ENCODE results near the gene ABL1. TPM values are rescaled to one million over a fixed set of nuclear protein-coding genes. Genes with fewer than 3 reads are reported as not detected.

ABL1 gene
- total RNA-seq, 1 experiment from 2014 or later: 83.6 TPM

GRCh38 chr9:130896233-130897014, 61.4 kb downstream of the ABL1 start, which contains the start of gene QRFP:
QRFP (minus strand) TSS chr9:130896812; CDS start chr9:130893838, 2,974 bp downstream.
- Histone ChIP-seq H3K79me1 (ENCODE audit: insufficient read depth, low read depth, low read length, poor library complexity, severe bottlenecking) (no peaks in the 10 kb centered on the region), H3K56ac (ENCODE audit: insufficient read length, low read depth, low read length) (no peak within 1 kb of the TSS), H2BK5ac (ENCODE audit: insufficient read length, low read length) (no peak within 1 kb of the TSS), H3K79me2 (ENCODE audit: insufficient read depth, low read length) (no peaks in the 10 kb centered on the region), H3K14ac (ENCODE audit: insufficient read depth, low read length) (no peak within 1 kb of the TSS; the same call in 1 of the 2 replicates), H2BK120ac (ENCODE audit: low read depth, low read length, poor library complexity, severe bottlenecking) (no peak within 1 kb of the TSS), H3K23ac (ENCODE audit: insufficient read length, low read depth, low read length) (no peak within 1 kb of the TSS), H3T11ph (ENCODE audit: low read length) (no peak within 1 kb of the TSS), H4K91ac (ENCODE audit: insufficient read length, low read depth, low read length) (no peak within 1 kb of the TSS), H3K23me2 (ENCODE audit: insufficient read length, low read depth, low read length, poor library complexity, severe bottlenecking) (no peaks in the 10 kb centered on the region), H2BK20ac (ENCODE audit: low read depth, low read length, poor library complexity, severe bottlenecking) (no peak within 1 kb of the TSS), H3K9me3 (ENCODE audit: control insufficient read depth, low read depth, low read length) (no peaks in the 10 kb centered on the region), H4K5ac (ENCODE audit: insufficient read length, low read depth, low read length) (no peak within 1 kb of the TSS), H2AFZ (ENCODE audit: low read length) (no peak within 1 kb of the TSS), H2BK12ac (ENCODE audit: insufficient read length, low read depth, low read length) (no peak within 1 kb of the TSS), H4K20me1 (ENCODE audit: control insufficient read depth, insufficient read depth, insufficient read length) (no peaks in the 10 kb centered on the region), H3K27me3 (ENCODE audit: insufficient read depth, low read length) (no peaks in the 10 kb centered on the region), H3K18ac (ENCODE audit: insufficient read length, low read depth, low read length) (no peak within 1 kb of the TSS), H4K8ac (replicated peaks; ENCODE audit: insufficient read length, low read depth, low read length) (no peak within 1 kb of the TSS), H2BK15ac (ENCODE audit: low read depth, low read length) (no peak within 1 kb of the TSS), H3K4me2 (ENCODE audit: insufficient read depth, insufficient read length, low read length) (no peak within 1 kb of the TSS), H3K4ac (ENCODE audit: low read depth, low read length) (no peak within 1 kb of the TSS), H2AK5ac (ENCODE audit: insufficient read length, low read length) (no peak within 1 kb of the TSS), H3K4me1 (ENCODE audit: insufficient read depth, low read length) (no peaks in the 10 kb centered on the region), H3K9ac (ENCODE audit: extremely low read depth, insufficient read length, low read length) (no peak within 1 kb of the TSS), H3K27ac (ENCODE audit: insufficient read length, low read depth, low read length) (no peak within 1 kb of the TSS)
- no peaks in the 10 kb centered on the region; a peak in 1 of 5 replicates for H3K9me3 Mint-ChIP-seq
- H3K4me1 Mint-ChIP-seq: peaks cover 2 to 9% of the 10 kb centered on the region in 2 experiments; a peak in 1 of 4 replicates
- peak within 1 kb of the TSS in 1 of 3 experiments; percentile 72; a peak in 2 of 7 replicates for H3K27ac Mint-ChIP-seq
- DNase-seq: no peak
- peaks cover 0 to 15% (median 0%) of the 10 kb centered on the region in 3 experiments; a peak in 3 of 7 replicates for H3K36me3 Mint-ChIP-seq (ENCODE audit: insufficient read depth in 1 of 3, low read depth in 3 of 3)
- no peak for TF ChIP-seq CTCF (conservative IDR thresholded peaks at IDR 0.05)
- H3K4me3 Mint-ChIP-seq: no peak within 1 kb of the TSS
- peaks cover 3% of the 10 kb centered on the region; the same call in 1 of the 2 replicates for H3K27me3 Mint-ChIP-seq (ENCODE audit: low read depth)
- no CpG with 5 or more reads among the region's 27 CpGs for WGBS (ENCODE audit: extremely low coverage, insufficient read length, low lambda C conversion rate)
